ENCODE measurements around the gene MYOZ1.
"Not testable (repeated sequence)": the region's sequence is repeated elsewhere in the genome, so short reads cannot be mapped to it uniquely, and the experiment has no call there.

The MYOZ1 gene

GRCh38 chr10:73647875-73648651 lies 6.8 kb upstream of the MYOZ1 start:
- in situ Hi-C loops (cut with MboI; ENCODE audit: low sequenced_read_pairs), result no loop called here

- in situ Hi-C loops (cut with MboI; ENCODE audit: low sequenced_read_pairs), result no loop called here
These were observed 6.1 kb upstream of the MYOZ1 start for GRCh38 chr10:73647211-73647874.

GRCh38 chr10:73646598-73647041 lies 5.3 kb upstream of the MYOZ1 start:
- in situ Hi-C loops (cut with MboI; ENCODE audit: low sequenced_read_pairs), result no loop called here

- in situ Hi-C loops (cut with MboI; ENCODE audit: low sequenced_read_pairs), result no loop called here
These were observed 4.0 kb upstream of the MYOZ1 start for GRCh38 chr10:73645251-73645650.

GRCh38 chr10:73644767-73645166 lies 3.5 kb upstream of the MYOZ1 start:
- in situ Hi-C loops (cut with MboI; ENCODE audit: low sequenced_read_pairs), result loop anchor here (5.0 kb wide), 1 partner anchor 112 kb away; no protein-coding TSS in a partner anchor

- in situ Hi-C loops (cut with MboI; ENCODE audit: low sequenced_read_pairs), result loop anchor here (5.0 kb wide), 1 partner anchor 112 kb away; no protein-coding TSS in a partner anchor
These were observed 2.9 kb upstream of the MYOZ1 start for GRCh38 chr10:73644015-73644743.

- in situ Hi-C loops (cut with MboI; ENCODE audit: low sequenced_read_pairs), result loop anchor here (5.0 kb wide), 1 partner anchor 111 kb away; no protein-coding TSS in a partner anchor
These were observed 2.1 kb upstream of the MYOZ1 start for GRCh38 chr10:73643362-73643761.

GRCh38 chr10:73639286-73639685 lies 2.0 kb downstream of the MYOZ1 start:
- in situ Hi-C loops (cut with MboI; ENCODE audit: low sequenced_read_pairs), result no loop called here

GRCh38 chr10:73635781-73636180 lies 5.5 kb downstream of the MYOZ1 start:
- in situ Hi-C loops (cut with MboI; ENCODE audit: low sequenced_read_pairs), result no loop called here

- in situ Hi-C loops (cut with MboI; ENCODE audit: low sequenced_read_pairs), result no loop called here
These were observed 6.9 kb downstream of the MYOZ1 start for GRCh38 chr10:73634421-73634820.

- in situ Hi-C loops (cut with MboI; ENCODE audit: low sequenced_read_pairs), result no loop called here
These were observed 12.1 kb downstream of the MYOZ1 start for GRCh38 chr10:73629165-73629564.

GRCh38 chr10:73628405-73628804 lies 12.9 kb downstream of the MYOZ1 start:
- in situ Hi-C loops (cut with MboI; ENCODE audit: low sequenced_read_pairs), result no loop called here

- in situ Hi-C loops (cut with MboI; ENCODE audit: low sequenced_read_pairs), result no loop called here
These were observed 14.0 kb downstream of the MYOZ1 start for GRCh38 chr10:73627300-73627699.

- in situ Hi-C loops (cut with MboI; ENCODE audit: low sequenced_read_pairs), result no loop called here
These were observed 15.2 kb downstream of the MYOZ1 start for GRCh38 chr10:73625884-73626752.

- in situ Hi-C loops (cut with MboI; ENCODE audit: low sequenced_read_pairs), result no loop called here
These were observed 16.0 kb downstream of the MYOZ1 start for GRCh38 chr10:73625004-73625883.

- in situ Hi-C loops (cut with MboI; ENCODE audit: low sequenced_read_pairs), result no loop called here
These were observed 18.2 kb downstream of the MYOZ1 start for GRCh38 chr10:73623056-73623455.

- in situ Hi-C loops (cut with MboI; ENCODE audit: low sequenced_read_pairs), result not testable (repeated sequence)
These were observed 20.3 kb downstream of the MYOZ1 start for GRCh38 chr10:73620974-73621373.

- in situ Hi-C loops (cut with MboI; ENCODE audit: low sequenced_read_pairs), result not testable (repeated sequence)
These were observed 24.1 kb downstream of the MYOZ1 start for GRCh38 chr10:73617143-73617542.

- in situ Hi-C loops (cut with MboI; ENCODE audit: low sequenced_read_pairs), result no loop called here
These were observed 26.6 kb downstream of the MYOZ1 start for GRCh38 chr10:73614720-73615119.

- in situ Hi-C loops (cut with MboI; ENCODE audit: low sequenced_read_pairs), result no loop called here
These were observed 32.2 kb downstream of the MYOZ1 start for GRCh38 chr10:73609116-73609515.
